SK-MEL-5 (cell line): ENCODE data around the gene CCDC88B. TPM values are rescaled to one million over a fixed set of nuclear protein-coding genes. Genes with fewer than 3 reads are reported as not detected.

Experiments used
- small RNA-seq, 2 experiments: library from RNA; depleted of rRNA; stranded (forward); fragments of <200 nt; gene quantifications; one replicate each; pipeline ENCODE3, GENCODE V24; 2014
- total RNA-seq: library from RNA; depleted of rRNA; stranded (reverse); fragments of >200 nt; shearing (Covaris generic); gene quantifications from 2 replicates; pipeline ENCODE4 v1.2.3, GENCODE V29; 2014; rRNA removed

CCDC88B gene
- total RNA-seq, 1 experiment from 2014 or later: 2.0 TPM

Small RNA genes lying within 50 kb of the gene (small RNA-seq; reads per million reads assigned to genes)
- 0 to 0.24 reads per million in 2 experiments for gene MIR1237
- 0 reads per million in 2 experiments for gene MIR7155
- 0 reads per million in 2 experiments for gene RF00019

Other genes with a start within 250 kb of the CCDC88B start
- 15.0 and 15.7 TPM in 2 replicates for gene MACROD1, start 174.1 kb upstream of the CCDC88B start, total RNA-seq
- 218 and 248 TPM in 2 replicates for gene STIP1, start 154.0 kb upstream of the CCDC88B start, total RNA-seq
- 0.13 and 0.29 TPM in 2 replicates for gene FERMT3, start 133.5 kb upstream of the CCDC88B start, total RNA-seq
- 30.7 and 35.6 TPM in 2 replicates for gene TRPT1, start 114.0 kb upstream of the CCDC88B start, total RNA-seq
- 50.4 and 52.1 TPM in 2 replicates for gene NUDT22, start 113.9 kb upstream of the CCDC88B start, total RNA-seq
- 4.3 and 6.5 TPM in 2 replicates for gene DNAJC4, start 109.7 kb upstream of the CCDC88B start, total RNA-seq
- 37.3 and 40.1 TPM in 2 replicates for gene VEGFB, start 105.6 kb upstream of the CCDC88B start, total RNA-seq
- gene FKBP2, start 99.1 kb upstream of the CCDC88B start, total RNA-seq: 78.1 and 107 TPM in 2 replicates
- gene PPP1R14B, start 93.3 kb upstream of the CCDC88B start, total RNA-seq: 138 and 162 TPM in 2 replicates
- 10.4 and 12.1 TPM in 2 replicates for gene PLCB3, start 88.7 kb upstream of the CCDC88B start, total RNA-seq
- gene BAD, start 55.5 kb upstream of the CCDC88B start, total RNA-seq: 18.7 and 19.3 TPM in 2 replicates
- 7.9 TPM in 2 replicates for gene GPR137, start 54.4 kb upstream of the CCDC88B start, total RNA-seq
- gene KCNK4, start 48.9 kb upstream of the CCDC88B start, total RNA-seq: not detected in 2 replicates
- gene CATSPERZ, start 39.8 kb upstream of the CCDC88B start, total RNA-seq: 0.45 TPM in 1 of 2 replicates, not detected in the other
- 48.4 and 56.1 TPM in 2 replicates for gene ESRRA, start 34.7 kb upstream of the CCDC88B start, total RNA-seq
- gene TRMT112, start 22.6 kb upstream of the CCDC88B start, total RNA-seq: 113 and 127 TPM in 2 replicates
- 206 and 215 TPM in 2 replicates for gene PRDX5, start 22.1 kb upstream of the CCDC88B start, total RNA-seq
- gene RPS6KA4, start 19.0 kb downstream of the CCDC88B start, total RNA-seq: 40.3 and 42.0 TPM in 2 replicates
- gene SLC22A11, start 215.7 kb downstream of the CCDC88B start, total RNA-seq: not detected in 2 replicates